CD4-positive, alpha-beta T cell treated with Interleukin-4 for 1 hour (primary cell): ENCODE measurements around the gene OR5AR1.
"Not testable (repeated sequence)": the region's sequence is repeated elsewhere in the genome, so short reads cannot be mapped to it uniquely, and the experiment has no call there.

Experiments
- DNase-seq, 2 donors: peaks; one replicate each; pipeline ENCODE4 v3.0.0-alpha.2; 2020 to 2022

The OR5AR1 gene

DNA sequence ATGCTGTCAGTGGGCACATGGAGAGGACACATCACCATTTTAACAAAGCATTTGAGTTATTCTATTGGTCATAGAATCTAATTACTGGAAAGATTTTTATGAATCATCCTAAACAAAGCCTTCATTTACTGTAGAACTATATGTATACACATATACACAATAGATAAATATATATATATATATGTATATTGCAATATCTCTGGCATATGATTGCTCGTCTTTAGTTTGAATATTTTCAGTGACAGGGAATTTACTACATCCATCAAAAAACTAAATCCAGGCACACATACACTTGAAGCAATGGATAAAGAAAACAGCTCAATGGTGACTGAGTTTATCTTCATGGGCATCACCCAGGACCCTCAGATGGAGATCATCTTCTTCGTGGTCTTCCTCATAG, at the start of gene OR5AR1:
Gene OR5AR1, plus strand, starts transcription at position 301 of the 400 bp plus-strand sequence. Its CDS starts 0 bp downstream, at position 301.
- DNase-seq = no peak

DNA sequence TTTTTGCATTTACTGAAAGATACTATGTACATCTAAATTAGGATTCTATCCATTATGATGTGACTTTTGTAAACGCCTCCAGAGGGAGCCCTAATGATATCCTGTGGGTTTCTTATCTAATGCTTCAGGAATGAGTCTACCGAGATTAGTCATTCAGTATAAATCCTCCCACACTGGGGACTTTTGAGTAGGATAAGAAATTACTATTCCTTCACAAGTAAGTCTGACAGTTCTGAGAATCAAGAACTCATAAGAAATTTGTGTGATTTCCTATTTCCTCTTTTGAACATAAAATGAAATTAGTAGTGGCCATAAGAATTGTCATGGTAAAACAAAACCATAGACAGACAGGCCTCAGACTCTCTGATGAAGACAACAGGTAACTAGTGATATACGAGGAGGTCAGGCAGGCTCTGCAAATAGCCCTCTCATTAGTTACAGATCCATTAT, 38.8 kb upstream of the OR5AR1 start:
- no peak for DNase-seq

DNA sequence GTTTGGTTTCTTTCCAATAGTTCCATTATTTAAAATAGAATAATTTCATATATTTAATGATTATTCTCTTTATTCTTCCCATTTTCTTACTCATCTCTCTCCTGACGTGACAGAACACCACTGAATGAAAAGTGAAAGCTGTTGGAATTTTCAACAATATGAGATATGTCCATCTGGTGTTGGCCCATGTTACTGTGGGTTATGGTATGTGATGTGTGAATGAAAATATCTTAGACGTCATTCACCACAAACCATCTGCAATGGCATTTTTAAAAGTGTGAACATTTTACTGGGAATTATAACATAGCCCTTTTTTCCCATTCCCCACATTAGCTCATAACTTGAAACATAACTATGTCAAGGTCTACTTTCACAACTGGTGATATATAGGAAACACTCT, 37.5 kb upstream of the OR5AR1 start:
- no peak for DNase-seq

DNA sequence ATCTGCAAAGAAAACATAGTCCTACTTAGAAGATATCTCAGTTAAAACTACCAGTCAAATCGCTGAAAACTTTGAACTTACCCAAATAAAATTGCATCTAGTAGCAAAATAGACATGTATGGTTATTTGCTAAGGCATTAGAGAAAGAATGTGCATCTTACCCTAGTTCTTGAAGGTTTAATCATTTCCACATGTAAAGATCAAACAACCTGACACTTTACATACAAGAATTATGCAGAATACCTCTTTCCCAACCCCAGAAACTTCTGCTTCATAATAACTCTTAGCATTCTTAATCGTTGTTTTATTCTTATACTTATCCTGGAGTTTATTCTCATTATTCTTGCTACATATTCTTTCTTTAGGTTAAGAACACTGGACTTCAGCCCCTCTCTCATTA, 31.2 kb upstream of the OR5AR1 start:
- DNase-seq = no peak

DNA sequence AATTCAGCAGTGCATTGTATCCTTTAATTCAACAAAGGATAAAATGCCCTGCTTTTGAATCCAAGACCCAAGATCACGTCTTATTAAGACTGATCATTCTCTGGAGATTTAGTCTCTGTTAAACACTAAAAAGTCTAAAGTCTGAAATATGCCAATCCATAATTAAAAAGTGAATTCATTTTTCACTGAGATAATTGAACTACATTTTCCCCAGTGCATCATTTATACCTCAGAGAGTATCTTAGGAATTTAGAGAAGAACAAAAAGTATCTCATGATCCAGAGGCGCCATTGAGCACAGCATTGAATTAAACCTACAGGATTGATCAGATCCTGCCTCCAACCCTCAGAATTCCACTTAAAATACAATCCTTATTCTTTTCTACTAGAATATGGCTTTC, 26.6 kb upstream of the OR5AR1 start:
- no peak for DNase-seq

DNA sequence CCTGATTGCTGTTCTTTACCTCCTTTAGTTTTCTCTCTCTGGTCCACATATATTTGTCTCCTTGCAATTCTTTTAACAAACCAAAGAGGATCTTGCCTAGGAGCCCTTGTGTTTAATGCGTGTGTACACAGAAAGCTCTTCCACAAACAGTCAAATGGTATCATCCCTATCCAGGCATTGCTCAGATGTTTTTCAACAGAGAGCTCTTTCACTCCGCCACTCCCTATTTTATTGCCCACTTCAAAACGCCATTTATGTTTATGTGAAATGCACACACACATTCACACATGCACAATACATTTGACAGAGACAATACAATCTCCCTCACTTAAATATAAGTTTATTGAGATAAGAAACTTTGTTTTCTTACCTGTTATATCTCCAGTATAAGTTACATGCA, 26.0 kb upstream of the OR5AR1 start:
- no peak for DNase-seq

DNA sequence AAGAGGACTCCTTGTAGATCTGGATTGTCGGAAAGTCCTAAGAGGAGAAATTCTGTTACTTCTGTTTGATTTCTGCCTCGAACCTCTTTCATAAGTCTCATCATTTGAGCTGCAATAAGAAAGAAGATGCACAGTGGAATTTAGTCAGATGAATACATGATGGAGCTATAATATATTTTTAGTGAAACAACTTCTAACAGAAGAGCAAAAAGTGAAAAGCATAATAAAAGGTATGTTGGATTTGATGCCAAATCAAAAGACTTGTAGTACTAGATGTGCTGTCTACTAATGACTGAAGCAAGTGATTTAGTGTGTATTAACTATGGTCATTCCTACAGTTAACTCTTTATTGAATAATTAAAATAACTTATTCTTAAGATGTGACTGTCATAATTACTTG, 21.1 kb upstream of the OR5AR1 start, which contains the start of gene OR5AP2:
Gene OR5AP2, minus strand, starts transcription at position 101 of the 400 bp plus-strand sequence. Its CDS starts 0 bp downstream, at position 101.
- DNase-seq = no peak

DNA sequence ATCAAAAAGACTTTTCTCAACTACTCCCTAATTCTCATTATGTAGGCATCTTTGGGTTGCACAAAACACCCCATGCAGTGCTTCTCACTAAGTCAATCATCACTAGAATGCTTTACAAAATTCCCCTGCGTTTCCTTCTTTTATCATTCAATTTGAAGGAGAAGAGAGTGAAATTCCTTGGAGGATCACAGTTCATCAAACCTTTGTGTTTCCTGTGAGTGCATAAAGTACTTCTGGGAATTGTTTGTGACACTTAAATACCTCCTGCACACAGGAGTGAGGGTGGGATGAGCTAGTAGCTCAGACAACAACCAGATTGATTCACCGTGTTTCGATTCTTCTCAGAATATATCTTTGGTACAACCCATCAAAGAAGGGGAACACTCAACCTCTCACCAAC, 3.7 kb upstream of the OR5AR1 start:
- DNase-seq = no peak

DNA sequence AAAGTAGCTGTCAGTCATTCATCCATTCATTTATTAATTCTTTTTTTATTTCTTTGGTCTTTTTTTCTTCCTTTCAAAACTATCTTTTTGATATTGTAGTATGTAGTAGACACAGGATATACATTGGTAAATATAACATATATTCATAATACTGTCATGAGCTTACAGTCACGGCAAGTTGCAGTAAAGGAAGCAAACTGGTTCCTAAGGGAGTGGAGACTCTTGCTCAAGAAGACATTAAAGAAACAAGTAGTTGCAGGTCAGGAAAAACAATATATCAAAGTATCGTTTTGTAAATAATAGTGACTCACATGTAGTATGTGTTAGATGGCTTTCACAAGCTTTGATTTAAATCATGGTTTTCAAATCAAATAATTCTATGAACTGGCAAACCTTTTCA, 7.5 kb downstream of the OR5AR1 start:
- no peak for DNase-seq

DNA sequence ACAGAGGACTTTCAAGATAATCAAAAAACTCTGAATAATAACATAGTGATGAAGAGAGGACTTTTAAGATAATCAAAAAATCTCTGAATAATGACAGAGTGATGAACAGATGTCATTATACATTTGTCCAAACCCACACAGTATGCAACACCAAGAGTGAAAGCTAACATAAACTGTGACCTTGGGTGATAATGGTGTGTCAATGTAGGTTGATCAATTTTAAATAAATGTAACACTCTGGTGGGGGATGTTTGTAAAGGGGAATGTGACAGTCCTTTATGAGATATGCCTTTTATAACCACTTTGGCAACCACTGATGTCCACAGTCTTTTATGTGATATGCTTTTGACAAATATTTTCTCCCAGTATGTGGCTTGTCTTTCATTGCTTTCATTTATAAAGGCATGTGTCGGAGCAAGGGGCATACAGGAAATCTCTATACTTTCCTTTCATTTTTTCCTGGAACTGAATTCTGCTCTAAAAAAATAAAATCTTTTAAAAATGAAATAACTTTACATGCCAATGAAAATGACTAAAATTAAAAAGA, 25.1 kb downstream of the OR5AR1 start:
- no peak for DNase-seq

DNA sequence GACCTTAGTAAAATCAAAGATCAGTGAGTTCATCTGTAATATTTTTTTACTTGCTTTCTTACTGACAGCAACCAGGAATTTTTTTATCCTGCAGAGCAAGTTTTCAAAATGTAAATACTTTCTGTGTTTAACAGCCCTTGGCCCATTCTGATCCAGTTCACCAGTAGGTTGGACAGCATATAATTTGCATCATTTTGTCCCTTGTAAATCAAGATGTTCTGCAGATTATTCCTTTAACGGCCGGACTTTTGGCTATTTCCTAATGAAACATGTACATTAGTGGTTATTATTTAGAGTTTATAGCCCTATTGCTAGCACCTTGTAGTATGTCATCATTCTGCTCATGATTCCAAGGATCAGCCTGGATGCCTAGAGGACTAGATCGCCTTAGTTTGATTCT, 27.7 kb downstream of the OR5AR1 start:
- DNase-seq = not testable (repeated sequence)

DNA sequence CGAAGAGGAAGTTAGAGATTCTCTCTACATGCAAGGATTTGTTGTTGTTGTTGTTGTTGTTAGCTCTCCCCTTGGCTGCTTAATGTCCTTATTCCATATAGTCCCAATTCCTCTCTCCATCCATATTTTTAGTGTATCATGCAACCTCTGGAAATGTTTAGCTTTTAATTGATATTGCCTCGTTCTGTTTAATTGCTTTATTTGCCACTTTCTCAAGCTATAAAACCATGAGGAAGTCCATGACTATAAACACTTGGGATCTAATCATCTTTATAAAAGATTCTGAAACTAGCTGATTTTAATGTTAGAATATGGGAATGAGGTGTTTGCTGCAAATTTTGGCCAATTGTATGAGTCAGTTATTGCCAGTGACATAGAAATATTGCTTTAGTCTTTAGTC, 29.9 kb downstream of the OR5AR1 start:
- no peak for DNase-seq

DNA sequence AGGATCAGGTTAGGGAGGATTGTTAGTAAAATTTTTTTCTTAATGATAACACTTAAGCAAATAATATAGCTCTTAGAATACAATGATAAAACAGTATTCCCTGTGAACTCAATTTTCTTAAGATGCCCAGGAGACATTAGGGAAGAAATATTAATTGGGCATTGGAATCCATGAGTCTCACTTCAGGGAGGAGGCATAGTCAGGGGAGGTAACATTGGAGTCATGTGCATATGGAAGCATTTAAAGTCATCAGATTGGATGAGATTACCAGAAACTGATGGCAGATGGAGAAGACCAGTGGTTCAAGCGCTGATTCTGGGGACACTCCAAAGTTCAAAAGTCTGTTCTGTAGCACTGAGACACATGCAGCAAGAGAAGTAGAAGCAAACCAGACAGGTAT, 35.3 kb downstream of the OR5AR1 start, which contains the start of gene OR9G1:
Gene OR9G1, plus strand, starts transcription at position 301 of the 400 bp plus-strand sequence. CDS start 1,293 bp downstream, outside the sequence.
- no peak for DNase-seq

DNA sequence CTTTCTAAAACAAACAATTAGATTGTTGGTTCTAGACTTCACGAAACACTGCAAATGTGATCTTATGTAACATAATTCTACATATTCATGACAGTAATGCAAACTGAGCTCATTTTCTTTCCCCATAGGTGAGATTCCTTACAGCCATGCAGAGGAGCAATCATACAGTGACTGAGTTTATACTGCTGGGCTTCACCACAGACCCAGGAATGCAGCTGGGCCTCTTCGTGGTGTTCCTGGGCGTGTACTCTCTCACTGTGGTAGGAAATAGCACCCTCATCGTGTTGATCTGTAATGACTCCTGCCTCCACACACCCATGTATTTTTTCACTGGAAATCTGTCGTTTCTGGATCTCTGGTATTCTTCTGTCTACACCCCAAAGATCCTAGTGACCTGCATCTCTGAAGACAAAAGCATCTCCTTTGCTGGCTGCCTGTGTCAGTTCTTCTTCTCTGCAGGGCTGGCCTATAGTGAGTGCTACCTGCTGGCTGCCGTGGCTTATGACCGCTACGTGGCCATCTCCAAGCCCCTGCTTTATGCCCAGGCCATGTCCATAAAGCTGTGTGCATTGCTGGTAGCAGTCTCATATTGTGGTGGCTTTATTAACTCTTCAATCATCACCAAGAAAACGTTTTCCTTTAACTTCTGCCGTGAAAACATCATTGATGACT, 36.9 kb downstream of the OR5AR1 start:
- DNase-seq = no peak

DNA sequence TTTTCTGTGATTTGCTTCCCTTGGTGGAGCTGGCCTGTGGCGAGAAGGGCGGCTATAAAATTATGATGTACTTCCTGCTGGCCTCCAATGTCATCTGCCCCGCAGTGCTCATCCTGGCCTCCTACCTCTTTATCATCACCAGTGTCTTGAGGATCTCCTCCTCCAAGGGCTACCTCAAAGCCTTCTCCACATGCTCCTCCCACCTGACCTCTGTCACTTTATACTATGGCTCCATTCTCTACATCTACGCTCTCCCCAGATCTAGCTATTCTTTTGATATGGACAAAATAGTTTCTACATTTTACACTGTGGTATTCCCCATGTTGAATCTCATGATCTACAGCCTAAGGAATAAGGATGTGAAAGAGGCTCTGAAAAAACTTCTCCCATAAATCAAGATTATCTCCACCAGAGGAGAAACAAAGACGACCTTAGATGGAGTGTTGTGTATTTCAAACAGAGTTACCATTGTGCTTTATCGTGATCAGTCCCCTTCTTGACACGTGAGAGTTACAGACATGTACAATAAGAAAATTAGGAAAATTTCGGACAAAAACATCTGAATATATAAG, 37.5 kb downstream of the OR5AR1 start:
- no peak for DNase-seq

DNA sequence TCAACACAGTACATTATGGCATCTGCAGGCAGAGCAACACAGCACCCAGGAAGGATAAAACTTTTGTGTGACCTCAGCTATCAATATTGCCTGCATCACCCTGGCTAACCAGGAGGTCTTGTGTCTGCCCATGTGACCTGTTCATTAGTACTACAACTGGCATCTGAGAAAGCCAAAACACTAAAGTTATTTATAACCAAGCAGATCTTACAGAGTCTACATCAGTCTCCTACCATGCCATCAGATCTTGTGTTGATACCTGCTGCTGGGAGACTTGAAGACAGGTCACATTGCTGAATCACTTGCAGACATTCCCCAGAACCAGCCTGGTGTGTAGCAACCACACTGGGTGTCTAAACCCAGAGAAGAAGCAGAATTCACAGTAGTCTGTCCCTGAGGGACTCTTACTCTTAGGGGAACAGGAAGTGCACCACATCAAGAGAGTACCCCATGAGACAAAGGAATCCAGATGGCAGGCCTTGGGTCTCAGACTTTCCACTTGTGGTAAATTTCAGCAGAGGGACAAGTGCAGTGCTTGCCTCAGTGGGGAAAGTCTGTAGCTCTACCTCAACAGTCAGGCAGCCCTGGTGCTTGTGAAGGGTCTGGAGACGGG, 42.4 kb downstream of the OR5AR1 start:
- DNase-seq = no peak

DNA sequence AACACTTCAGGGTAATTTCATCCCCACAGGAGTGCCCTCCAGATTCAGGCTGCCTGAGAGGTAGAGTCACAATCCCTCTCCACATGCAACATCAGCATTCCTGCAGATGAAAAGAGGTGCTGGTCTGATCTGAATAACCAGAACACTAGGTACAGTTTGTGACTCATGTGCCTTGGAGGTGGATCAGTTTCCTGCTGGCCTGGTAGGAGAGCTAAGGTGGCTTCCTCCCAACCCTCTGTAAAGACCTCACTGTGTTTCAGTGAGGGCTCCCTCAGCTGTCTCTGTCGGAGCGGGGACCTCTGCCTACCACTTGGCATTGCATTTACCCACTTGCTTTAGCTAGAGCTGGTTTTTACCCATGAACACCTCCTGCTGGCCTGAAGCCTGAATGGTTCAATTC, 43.0 kb downstream of the OR5AR1 start:
- no peak for DNase-seq

DNA sequence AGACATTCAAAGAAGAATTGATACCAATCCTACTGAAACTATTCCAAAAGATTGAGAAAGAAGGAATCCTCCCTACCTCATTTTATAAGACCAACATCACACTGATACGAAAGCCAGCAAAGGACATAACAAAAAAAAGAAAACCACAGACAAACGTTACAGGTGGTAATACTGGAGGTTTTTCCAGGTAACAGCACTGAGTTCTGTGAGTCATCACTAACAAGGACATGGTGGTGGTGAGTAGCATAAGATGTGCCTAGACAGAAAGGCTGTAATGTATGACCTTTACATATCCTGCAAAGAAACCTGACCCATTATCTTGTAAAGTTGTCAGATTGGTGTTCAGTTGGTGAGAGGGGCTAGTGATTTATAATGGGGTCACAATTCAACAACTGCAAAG, 50.7 kb downstream of the OR5AR1 start:
- no peak for DNase-seq
